ENCODE data around the gene OR1K1. TPM values are rescaled to one million over a fixed set of nuclear protein-coding genes. Genes with fewer than 3 reads are reported as not detected.

Gene OR1K1
- total and polyA plus RNA-seq, 2 donors (not counting 3 experiments of a cell fraction or from before 2014, with no cell fraction given), result not detected

DNA sequence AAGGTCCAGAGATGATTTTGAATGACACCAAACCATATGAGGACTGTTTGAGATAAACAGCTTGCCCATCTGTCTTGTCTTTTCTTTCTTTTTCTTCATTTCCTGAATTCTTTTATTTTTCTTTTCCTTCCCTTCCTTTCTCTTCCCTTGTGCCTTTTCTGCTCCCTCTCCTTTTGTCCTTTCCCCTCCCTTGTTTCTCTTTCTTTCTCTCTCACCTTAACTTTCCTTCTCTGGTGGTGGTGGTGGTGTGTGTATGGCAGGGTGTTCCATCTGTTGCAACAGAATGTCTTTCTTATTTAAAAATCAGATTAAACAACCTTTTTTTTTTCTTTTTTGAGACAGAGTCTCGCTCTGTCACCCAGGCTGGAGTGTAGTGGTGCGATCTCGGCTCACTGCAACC, 32.3 kb downstream of the OR1K1 start:
- no TSS peak for BruUV-seq (replicated peaks)
- Histone ChIP-seq H3K4me1 (ENCODE audit: control insufficient read depth, extremely low read depth, insufficient read depth, low read length) (peaks cover 9% of the 10 kb centered on the region), H3K9me3 (replicated peaks; ENCODE audit: control insufficient read depth, insufficient read depth, low read length) (no peaks in the 10 kb centered on the region), H3K27ac (ENCODE audit: insufficient read depth, low read depth, low read length) (no peak overlapping the region), H3K79me2 (ENCODE audit: control insufficient read depth, insufficient read depth, low read length) (peaks cover 7% of the 10 kb centered on the region), H3K4me3 (replicated peaks in 1 of 3; ENCODE audit: insufficient read depth in 1 of 3, low read depth in 1 of 3, low read length in 3 of 3) (no peak overlapping the region), H3K4me2 (ENCODE audit: insufficient read depth, low read length) (no peak overlapping the region), H3K9ac (replicated peaks; ENCODE audit: extremely low read depth, insufficient read depth, low read length) (no peak overlapping the region), H2AFZ (ENCODE audit: low read depth, low read length) (no peak overlapping the region), H3K9me1 (replicated peaks; ENCODE audit: control insufficient read depth, extremely low read depth, insufficient read depth, low read length) (no peaks in the 10 kb centered on the region), H3K27me3 (ENCODE audit: control insufficient read depth in 2 of 2, insufficient read depth in 2 of 2, low read length in 2 of 2) (no peaks in the 10 kb centered on the region), H4K20me1 (replicated peaks; ENCODE audit: control insufficient read depth, extremely low read depth, insufficient read depth, low read length) (no peaks in the 10 kb centered on the region), H3K36me3 (ENCODE audit: control insufficient read depth in 2 of 2, extremely low read depth in 1 of 2, insufficient read depth in 2 of 2, low read length in 2 of 2) (no peaks in the 10 kb centered on the region)
- DNase-seq (ENCODE audit: low read depth, low spot score) (no peak), FAIRE-seq (no peak)
- ChIA-PET POLR2A (interaction anchor here (0.5 kb wide), 1 partner anchor 108 kb away, joined by 3 read pairs; the partner anchor contains the start of gene RABGAP1), CTCF (interaction anchor here (0.7 kb wide), 1 partner anchor 65 kb away, joined by 3 read pairs; no protein-coding TSS in a partner anchor)
- dilution Hi-C loops (cut with MboI; ENCODE audit: extremely low pct_ligation_motif_present, low sequenced_read_pairs) (no loop called here), intact Hi-C loops (cut with micrococcal nuclease) (no loop called here)
- TF ChIP-seq GATA2 (IDR thresholded peaks at IDR 0.05; ENCODE audit: insufficient read depth, insufficient read length, low read depth, low read length), result no peak
- no peak for TF ChIP-seq POLR2AphosphoS5 (IDR thresholded peaks at IDR 0.05; ENCODE audit: insufficient read depth, low read depth, low read length)
- TF ChIP-seq, protein P1, sequence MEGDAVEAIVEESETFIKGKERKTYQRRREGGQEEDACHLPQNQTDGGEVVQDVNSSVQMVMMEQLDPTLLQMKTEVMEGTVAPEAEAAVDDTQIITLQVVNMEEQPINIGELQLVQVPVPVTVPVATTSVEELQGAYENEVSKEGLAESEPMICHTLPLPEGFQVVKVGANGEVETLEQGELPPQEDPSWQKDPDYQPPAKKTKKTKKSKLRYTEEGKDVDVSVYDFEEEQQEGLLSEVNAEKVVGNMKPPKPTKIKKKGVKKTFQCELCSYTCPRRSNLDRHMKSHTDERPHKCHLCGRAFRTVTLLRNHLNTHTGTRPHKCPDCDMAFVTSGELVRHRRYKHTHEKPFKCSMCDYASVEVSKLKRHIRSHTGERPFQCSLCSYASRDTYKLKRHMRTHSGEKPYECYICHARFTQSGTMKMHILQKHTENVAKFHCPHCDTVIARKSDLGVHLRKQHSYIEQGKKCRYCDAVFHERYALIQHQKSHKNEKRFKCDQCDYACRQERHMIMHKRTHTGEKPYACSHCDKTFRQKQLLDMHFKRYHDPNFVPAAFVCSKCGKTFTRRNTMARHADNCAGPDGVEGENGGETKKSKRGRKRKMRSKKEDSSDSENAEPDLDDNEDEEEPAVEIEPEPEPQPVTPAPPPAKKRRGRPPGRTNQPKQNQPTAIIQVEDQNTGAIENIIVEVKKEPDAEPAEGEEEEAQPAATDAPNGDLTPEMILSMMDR (IDR thresholded peaks at IDR 0.05; ENCODE audit: extremely low read depth in 1 of 2, insufficient read depth in 1 of 2, low read depth in 1 of 2, low read length in 2 of 2), result no peak
- TF ChIP-seq POLR2A (IDR thresholded peaks at IDR 0.05; ENCODE audit: low read depth, low read length), result no peak
- TF ChIP-seq EZH2 (IDR thresholded peaks at IDR 0.05; ENCODE audit: borderline replicate concordance, low read depth, low read length, severe bottlenecking), result no peak
- no peak for TF ChIP-seq FOS (IDR thresholded peaks at IDR 0.05; ENCODE audit: borderline replicate concordance, insufficient read depth, low read length)
- no peak for TF ChIP-seq JUN (IDR thresholded peaks at IDR 0.05; ENCODE audit: borderline replicate concordance, insufficient read depth, insufficient read length, low read depth)
- TF ChIP-seq, protein P2, sequence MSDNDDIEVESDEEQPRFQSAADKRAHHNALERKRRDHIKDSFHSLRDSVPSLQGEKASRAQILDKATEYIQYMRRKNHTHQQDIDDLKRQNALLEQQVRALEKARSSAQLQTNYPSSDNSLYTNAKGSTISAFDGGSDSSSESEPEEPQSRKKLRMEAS (IDR thresholded peaks at IDR 0.05; ENCODE audit: insufficient read depth, insufficient read length), result no peak
- TF ChIP-seq MYC (IDR thresholded peaks at IDR 0.05; ENCODE audit: low read depth, low read length), result no peak

Measured in endothelial cell of umbilical vein (primary cell).